HG03469 (cell line): ENCODE data around the gene NACC1.
"Not testable (repeated sequence)": the region's sequence is repeated elsewhere in the genome, so short reads cannot be mapped to it uniquely, and the experiment has no call there.

ENCODE experiments used
- ATAC-seq: cut with Tn5 transposase; IDR thresholded peaks from one replicate; pipeline ENCODE4 v1.9.1; 2021; ENCODE audit warnings: mild to moderate bottlenecking, moderate library complexity, moderate number of reproducible peaks; ENCODE audit not compliant: unreplicated experiment

NACC1 gene

DNA sequence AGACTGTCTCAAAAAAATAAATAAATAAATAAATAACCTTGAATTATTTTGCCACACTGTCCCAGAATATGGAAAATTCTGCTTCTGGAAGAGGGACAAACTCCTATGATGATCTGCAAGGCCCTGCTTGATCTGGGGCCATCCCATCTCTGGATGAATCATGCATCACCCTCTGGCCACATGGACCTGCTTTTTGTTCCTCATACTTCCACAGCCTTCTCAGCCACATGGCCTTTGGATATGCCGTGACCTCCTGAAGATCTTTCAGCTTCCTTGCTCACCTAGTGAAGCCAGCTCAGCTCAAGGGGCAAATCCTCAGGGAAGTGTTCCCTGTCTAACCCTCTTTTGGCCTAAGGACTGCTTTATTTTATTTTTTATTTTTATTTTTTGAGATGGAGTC, 42.5 kb downstream of the NACC1 start:
- ATAC-seq: no peak

DNA sequence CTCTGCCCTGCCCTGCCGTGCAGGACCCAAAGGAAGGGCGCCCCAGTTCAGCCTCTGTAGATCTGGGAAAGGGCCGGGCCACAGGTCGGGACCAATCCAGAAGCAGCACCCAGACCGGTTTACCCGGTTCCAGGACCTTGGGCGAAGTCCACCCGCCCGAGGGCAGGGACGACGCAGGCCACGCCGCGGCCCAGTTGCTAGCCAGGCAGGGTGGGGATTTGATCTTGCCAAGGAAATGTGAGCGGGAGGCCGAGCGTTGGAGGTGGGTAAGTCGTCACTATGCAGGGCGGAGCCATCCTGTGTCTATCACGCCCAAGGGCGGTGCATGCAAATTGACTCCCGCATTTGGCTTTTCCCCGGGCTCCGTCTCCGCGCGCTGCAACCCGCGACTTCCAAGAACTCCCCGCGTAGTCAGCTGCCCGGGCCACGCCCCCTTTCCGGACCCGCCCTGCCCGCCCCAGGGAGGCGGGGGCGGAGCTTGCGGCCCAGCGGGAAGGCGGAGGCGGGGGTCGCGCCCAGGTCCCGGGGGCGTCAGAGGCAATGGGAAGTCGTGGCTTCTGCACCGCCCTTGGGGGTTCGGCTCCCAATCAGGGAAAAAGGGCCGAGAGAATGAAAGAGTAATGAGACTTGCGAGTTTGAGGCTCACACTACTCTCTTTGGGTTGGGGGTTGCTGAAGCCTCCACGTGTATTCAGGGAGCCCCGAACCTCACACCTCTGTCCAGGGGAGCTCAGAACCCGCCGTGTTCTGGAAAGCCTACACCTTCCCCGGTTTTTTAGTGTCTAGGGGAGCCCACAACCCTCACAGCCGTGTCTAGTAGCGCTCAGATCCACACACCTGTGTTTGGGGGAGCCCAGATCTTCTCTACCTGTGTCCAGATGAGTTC, 44.9 kb downstream of the NACC1 start:
- no peak for ATAC-seq

DNA sequence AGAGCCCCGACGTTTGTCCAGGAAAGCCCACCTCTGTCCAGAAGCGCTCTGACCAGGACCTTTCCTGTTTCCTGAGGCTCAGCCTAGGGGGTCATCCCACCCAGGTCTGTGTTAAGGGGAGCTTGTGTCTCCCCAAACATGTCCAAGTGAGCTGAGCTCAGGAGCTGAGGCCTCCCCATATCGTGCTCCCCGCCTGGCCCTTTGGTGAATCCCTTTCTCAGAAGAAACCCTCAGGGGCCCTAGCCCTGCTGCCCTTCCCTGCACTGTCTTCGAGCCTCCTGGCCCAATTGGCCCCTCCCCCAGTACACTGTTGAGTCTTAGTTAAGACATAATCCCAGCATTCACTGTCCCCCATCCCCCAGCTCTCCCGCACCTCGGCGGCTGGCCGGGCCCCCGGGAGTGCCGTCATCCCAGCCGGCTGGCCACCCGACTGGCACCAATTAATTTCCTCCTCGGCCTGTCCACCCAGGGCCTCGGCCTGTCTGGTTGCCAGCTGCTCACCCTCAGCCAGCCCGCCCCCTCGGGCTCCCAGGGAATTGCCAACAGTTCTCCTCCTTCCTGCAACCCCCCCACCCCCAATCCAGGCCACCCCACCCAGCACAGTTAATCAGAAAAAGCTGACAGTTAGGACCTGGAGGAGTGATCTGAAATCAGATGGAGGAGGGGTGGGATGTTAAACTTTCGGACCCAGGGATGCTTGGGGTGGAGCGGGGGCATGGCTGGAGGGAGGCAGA, 45.7 kb downstream of the NACC1 start:
- ATAC-seq: no peak

DNA sequence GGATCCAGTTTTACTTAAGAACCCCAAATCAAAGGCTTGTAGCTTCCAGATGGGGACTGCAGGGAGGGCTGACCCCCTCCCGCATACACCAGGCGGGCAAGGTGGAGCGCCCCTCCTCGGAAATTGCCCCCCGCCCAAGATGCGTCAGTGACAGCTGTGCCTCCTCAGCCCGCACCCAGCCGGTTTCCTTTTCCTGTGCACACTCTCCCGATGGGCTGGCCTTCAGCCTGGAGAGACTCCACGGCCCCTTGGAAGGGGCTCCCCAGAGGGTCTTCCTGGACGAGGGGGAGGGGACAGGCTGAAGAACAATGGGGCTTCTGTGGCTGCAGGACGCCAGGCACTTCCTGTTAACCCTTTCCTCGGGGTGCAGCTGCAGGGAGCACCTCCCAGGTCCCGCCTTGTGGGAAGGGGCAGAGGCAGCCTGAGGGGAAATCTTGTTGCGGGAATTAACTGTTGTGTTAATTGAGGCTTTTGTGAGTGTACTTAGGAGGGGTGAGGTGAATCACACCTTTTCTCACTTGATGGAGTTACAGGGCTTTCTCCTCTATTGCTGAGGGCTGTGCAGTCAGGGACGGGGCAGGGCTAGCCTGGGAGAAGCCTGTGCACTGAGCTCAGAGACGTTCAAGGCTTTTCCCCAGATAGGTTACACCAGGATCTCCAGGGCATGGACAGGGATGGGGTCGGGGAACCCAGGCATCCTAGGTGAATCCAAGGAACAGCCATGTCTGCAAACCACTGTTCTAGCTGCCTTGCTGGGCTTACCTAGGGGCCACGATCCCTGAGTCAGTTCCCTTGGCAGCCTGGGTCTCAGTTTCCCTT, 46.5 kb downstream of the NACC1 start:
- ATAC-seq: no peak

DNA sequence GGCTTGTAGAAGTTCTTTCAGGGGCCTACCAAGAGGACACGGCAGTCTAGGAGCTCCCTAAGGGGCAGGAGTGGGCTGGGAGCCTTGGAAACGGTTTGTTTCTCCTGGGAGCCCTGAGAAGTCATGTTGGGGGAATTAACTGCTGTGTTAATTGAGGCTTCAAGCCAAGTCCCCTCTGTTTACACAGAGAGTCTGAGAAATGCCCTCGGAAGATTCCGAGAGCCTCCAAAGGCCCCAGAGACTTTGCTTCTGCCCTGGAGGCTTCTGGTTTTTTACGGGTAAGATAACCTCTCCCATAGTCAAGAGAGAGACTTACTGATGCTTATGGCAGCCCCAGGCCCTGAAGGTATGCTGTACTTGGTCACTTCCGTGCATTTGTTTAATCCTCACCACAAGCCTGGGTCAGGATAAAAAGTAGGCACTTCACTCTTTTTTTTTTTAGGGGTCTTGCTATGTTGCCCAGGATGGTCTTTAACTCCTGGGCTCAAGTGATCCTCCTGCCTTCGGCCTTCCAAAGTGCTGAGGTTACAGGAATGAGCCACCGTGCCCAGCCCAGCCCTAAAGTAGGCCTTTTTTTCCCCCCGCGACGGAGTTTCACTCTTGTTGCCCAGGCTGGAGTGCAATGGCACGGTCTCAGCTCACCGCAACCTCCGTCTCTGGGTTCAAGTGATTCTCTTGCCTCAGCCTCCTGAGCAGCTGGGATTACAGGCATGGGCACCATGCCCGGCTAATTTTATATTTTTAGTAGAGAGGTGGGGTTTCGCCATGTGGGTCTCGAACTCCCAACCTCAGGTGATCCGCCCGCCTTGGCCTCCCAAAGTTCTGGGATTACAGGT, 47.3 kb downstream of the NACC1 start:
- no peak for ATAC-seq

DNA sequence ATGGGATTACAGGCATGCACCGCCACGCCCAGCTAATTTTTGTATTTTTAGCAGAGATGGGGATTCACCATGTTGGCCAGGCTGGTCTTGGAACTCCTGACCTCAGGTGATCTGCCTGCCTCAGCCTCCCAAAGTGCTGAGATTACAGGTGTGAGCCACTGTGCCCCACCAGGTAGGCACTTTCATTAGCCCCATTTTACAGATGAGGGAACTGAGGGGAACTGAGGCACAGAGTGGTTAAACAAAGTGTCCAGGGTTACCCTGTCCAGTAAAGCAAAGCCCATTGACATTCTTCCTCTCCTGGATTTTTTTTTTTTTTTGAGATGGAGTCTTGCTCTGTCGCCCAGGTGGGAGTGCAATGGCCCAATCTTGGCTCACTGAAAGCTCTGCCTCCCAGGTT, 48.1 kb downstream of the NACC1 start:
- not testable (repeated sequence) for ATAC-seq

DNA sequence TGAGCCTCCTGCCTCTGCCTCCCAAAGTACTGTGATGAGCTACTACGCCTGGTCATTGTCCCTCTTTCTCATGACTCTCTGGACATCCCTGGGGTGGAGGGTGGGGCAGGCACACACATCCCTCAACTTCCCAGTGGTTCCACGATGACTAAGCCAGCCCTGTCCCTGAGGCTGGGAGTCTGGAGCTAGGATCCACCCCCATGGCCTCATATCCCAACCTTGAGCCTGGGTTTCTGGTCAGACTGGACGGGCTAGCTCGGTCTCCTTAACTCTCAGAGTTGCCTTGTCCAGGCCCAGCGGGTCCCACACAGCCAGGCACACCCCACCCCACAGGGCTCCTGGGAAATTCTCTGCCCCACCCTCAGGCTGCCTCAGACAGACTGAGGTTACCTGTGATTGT, 51.7 kb downstream of the NACC1 start:
- ATAC-seq: no peak

DNA sequence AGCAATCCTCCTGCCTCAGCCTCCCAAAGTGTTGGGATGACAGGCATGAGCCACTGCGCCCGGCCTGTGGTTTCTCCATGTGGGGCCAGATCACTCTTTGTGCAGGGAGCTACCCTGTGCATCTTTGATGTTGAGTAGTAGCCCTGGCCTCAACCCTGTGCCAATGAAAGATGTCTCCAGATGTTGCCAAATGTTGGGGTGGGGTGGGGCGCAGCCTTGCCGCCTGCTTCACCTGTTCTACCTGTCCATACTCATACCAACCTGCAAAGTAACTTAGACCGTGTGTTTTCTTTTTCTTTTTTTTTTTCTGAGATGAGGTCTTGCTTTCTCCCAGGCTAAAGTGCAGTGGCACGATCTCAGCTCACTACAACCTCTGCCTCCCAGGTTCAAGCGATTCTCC, 53.1 kb downstream of the NACC1 start:
- no peak for ATAC-seq

DNA sequence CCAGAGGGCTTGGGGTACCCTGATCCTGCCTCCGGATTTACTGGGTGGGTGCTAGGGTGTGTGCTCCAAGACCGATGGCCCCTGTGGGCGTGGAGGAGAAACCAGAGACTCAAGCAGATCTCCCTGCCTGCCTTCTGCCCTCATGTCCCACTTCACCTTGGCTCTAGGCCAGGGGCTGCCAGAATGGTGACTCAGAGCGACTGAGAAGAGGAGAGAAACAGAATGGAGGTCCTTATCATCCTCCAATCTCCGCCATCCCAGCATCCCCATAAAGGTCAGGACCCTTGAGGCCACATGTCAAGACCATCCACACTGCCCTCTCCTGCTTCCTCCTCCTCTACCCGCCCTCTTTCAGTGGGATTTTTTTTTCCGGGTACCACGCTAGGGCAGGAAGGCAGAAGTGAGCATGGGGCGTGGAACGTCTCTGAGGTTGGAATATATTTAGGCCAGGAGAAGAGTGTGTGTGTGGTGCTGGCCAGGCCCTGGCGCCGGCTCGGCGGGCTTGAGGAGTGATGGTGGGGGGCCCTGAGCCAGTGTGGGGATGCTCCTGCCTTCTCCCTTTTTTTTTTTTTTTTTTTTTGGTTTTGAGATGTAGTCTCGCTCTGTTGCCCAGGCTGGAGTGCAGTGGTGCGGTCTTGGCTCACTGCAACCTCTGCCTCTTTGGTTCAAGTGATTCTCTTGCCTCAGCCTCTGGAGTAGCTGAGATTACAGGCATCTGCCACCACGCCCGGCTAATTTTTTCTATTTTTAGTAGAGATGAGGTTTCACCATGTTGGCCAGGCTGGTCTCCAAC, 54.5 kb downstream of the NACC1 start:
- ATAC-seq: no peak

DNA sequence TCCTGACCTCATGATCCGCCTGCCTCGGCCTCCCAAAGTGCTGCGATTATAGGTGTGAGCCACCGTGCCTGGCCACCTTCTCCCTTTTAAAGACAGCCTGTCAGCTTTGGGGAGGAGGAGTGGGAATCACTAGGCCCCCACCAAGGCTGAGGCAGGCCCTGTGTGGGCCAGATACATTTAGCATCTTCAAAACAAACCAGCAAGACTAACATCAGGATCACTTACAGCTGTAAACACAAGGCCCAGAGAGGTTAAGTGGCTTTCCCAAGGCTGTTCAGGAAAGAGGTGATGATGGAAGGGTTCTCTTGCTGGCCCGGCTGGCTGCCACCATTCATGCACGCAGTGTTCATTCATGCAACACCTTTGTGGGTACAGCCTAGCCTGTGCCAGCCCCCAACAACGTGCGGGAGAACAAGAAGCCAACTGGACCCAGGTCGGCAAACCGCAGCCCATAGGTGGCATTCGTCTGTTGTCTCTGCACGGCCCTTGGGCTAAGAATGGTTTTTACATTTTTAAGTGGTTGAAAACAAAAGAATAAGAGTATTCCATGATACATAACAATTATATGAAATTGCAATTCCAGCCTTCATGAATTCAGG, 55.2 kb downstream of the NACC1 start:
- ATAC-seq: no peak

DNA sequence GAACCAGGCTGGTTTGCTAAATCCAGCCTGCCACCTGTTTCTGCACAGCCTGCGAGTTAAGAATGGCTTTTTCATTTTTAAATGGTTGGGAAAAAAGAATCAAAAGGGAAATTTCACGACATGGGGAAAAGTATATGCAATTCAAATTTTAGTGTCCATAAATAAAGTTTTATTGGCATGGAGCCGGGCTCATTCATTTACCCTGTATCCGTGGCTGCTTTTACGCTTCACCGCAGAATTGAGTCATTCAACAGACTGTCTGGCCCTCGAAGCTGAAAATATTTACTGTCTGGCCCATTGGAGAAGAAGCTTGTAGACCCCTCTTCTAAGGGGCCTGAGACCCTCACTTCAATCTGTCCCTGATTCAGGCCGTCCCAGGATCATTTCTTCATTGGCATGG, 58.3 kb downstream of the NACC1 start:
- ATAC-seq: no peak

DNA sequence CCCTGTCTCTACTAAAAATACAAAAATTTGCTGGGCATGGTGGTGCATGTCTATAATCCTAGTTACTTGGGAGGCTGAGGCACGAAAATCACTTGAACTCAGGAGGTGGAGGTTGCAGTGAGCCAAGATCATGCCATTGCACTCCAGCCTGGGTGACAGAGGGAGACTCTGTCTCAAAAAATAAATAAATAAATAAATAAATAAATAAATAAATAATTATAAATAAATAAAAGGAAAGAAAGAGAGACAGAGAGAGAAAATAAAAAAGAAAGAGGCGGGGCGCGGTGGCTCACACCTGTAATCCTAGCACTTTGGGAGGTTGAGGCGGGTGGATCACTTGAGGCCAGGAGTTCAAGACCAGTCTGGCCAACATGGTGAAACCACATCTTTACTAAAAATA, 59.5 kb downstream of the NACC1 start:
- ATAC-seq: not testable (repeated sequence)

DNA sequence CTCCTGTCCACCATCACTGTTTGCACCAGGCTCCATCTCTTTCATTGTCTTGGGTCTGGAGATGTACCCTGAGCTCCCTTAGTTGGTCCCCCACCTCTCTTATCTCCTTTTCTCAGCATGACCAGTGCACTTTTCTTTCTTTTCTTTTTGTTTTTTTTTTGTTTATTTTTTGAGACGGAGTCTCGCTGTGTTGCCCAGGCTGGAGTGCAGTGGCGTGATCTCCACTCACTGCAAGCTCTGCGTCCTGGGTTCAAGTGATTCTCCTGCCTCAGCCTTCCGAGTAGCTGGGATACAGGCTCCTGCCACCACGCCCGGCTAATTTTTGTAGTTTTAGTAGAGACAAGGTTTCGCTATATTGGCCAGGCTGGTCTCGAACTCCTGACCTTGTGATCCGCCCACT, 60.2 kb downstream of the NACC1 start:
- not testable (repeated sequence) for ATAC-seq

DNA sequence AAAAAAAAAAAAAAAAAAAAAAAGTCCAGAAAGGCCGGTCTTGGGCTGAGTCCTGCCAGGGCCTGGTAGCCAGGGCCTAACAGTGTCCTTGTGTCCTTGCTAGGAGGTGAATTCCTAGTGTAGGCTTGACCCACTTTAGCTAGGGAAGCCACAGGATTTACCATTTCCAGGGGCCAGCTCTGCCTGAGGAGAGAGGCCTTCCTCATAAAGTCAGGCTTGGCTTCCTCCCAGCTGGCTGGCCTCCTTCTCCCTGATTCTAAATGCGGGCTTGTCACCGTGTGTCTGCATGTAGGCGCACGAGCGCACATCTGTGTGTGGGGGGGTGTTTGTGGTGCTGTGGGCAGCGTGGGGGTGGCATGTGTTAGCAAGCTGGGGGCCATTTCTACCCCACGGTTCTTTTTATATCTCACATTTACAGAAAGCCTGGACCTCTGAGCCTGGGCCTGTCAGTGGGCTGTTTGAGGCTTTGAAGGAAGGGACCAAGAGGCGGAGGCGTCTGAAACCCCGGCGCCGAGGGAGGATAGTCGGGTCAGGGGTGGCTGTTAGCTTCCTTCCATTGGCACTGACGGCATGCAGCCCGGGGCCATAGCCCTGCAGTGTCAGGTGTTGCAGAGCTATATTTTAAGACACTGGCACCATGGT, 63.8 kb downstream of the NACC1 start:
- ATAC-seq: no peak

DNA sequence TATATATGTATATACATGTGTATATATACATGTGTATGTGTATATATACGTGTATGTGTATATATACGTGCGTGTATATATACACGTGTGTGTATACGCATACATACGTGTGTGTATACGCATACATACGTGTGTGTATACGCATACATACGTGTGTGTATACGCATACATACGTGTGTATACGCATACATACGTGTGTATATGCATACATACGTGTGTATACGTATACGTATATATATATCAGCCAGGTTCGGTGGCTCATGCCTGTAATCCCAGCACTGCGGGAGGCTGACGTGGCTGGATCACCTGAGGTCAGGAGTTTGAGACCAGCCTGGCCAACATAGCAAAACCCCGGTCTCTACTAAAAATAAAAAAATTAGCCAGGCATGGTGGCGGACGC, 66.9 kb downstream of the NACC1 start:
- ATAC-seq: not testable (repeated sequence)

DNA sequence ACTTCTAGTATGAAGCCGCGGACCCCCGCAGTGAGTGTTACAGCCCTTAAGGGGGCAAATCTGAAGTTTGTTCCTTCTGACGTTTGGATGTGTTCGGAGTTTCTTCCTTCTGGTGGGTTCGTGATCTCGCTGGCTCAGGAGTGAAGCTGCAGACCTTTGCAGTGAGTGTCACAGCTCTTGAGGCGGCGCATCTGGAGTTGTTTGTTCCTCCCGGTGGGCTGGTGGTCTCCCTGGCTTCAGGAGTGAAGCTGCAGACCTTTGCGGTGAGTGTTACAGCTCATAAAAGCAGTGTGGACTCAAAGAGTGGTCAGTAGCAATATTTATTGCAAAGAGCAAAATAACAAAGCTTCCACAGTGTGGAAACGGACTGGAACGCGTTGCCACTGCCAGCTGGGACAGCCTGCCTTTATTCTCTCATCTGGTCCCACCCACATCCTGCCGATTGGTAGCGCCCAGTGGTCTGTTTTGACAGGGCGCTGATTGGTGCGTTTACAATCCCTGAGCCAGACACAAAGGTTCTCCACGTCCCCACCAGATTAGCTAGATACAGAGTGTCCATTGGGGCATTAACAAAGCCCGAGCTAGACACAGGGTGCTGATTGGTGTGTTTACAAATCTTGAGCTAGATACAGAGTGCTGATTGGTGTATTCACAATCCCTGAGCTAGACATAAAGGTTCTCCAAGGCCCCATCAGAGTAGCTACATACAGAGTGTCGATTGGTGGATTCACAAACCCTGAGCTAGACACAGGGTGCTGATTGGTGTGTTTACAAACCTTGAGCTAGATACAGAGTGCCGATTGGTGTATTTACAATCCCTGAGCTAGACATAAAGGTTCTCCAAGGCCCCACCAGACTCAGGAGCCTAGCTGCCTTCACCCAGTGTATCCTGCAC, 67.9 kb downstream of the NACC1 start:
- ATAC-seq: not testable (repeated sequence)

DNA sequence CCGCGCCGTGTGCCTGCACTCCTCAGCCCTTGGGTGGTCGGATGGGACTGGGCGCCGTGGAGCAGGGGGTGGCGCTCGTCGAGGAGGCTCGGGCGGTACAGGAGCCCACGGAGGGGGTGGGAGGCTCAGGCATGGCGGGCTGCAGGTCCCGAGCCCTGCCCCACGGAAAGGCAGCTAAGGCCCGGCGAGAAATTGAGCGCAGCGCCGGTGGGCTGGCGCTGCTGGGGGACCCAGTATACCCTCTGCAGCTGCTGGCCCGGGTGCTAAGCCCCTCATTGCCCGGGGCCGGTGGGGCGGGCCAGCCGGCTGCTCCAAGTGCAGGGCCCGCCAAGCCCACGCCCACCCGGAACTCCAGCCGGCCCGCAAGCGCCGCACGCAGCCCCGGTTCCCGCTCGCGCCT, 68.6 kb downstream of the NACC1 start:
- not testable (repeated sequence) for ATAC-seq

DNA sequence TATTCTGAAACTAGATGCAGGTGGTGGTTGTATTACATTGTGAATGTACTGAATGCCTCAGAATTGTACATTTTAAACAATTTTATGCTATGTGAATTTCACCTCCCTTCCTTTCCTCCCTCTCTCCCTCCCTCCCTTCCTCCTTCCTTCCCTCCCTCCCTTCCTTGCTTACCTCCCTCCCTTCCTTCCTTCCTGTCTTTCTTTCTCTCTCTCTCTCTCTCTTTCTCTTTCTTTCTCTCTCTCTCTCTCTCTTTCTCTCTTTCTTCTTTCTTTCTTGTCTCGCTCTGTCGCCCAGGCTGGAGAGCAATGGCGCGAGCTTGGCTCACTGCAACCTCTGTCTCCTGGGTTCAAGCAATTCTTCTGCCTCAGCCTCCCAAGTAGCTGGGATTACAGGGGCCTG, 69.4 kb downstream of the NACC1 start:
- no peak for ATAC-seq
